Right renal cortex interstitium (tissue), 3 donors: ENCODE results near the gene DNAJC5G. TPM values are rescaled to one million over a fixed set of nuclear protein-coding genes. Genes with fewer than 3 reads are reported as not detected.
"Not testable (repeated sequence)": the region's sequence is repeated elsewhere in the genome, so short reads cannot be mapped to it uniquely, and the experiment has no call there.

Experiments used
- DNase-seq, 3 donors: peaks; one replicate each; pipeline ENCODE4 v3.0.0-alpha.2; 2013; ENCODE audit warnings: low read depth in 3 of 3, low spot score in 2 of 3
- polyA plus RNA-seq, 3 donors: library from polyadenylated mRNA; unstranded; fragments of 120-200 nt; gene quantifications; one replicate each; pipeline ENCODE4 v1.2.1, GENCODE V29; 2013; ENCODE audit not compliant: insufficient read length in 3 of 3

The DNAJC5G gene
- polyA plus RNA-seq, 3 donors: 0.47 to 0.76 (median 0.58) TPM

GRCh38 chr2:27250652-27251379 lies 24.4 kb upstream of the DNAJC5G start:
- no peak for DNase-seq

- no peak for DNase-seq
These were observed 23.5 kb upstream of the DNAJC5G start for GRCh38 chr2:27251766-27252165.

GRCh38 chr2:27255187-27255586 lies 20.0 kb upstream of the DNAJC5G start:
- DNase-seq: no peak

GRCh38 chr2:27255660-27256059 lies 19.6 kb upstream of the DNAJC5G start:
- DNase-seq: no peak

- DNase-seq: no peak
These were observed 18.3 kb upstream of the DNAJC5G start for GRCh38 chr2:27256855-27257454.

GRCh38 chr2:27258051-27258450 lies 17.2 kb upstream of the DNAJC5G start:
- DNase-seq: no peak

GRCh38 chr2:27261241-27261925 lies 13.8 kb upstream of the DNAJC5G start:
- DNase-seq: no peak

- DNase-seq: no peak
These were observed 13.3 kb upstream of the DNAJC5G start for GRCh38 chr2:27261926-27262298.

GRCh38 chr2:27262379-27263286 lies 12.6 kb upstream of the DNAJC5G start, which contains the start of gene SLC30A3:
Gene SLC30A3, minus strand, starts transcription at chr2:27263047. Its CDS starts 141 bp downstream, at chr2:27262906.
- DNase-seq: no peak

GRCh38 chr2:27263287-27264252 lies 11.7 kb upstream of the DNAJC5G start:
- no peak for DNase-seq

GRCh38 chr2:27264253-27264752 lies 10.9 kb upstream of the DNAJC5G start:
- DNase-seq: no peak

- no peak for DNase-seq
These were observed 10.3 kb upstream of the DNAJC5G start for GRCh38 chr2:27264753-27265535.

- no peak for DNase-seq
These were observed 9.7 kb upstream of the DNAJC5G start for GRCh38 chr2:27265536-27265870.

GRCh38 chr2:27268296-27268695 lies 6.9 kb upstream of the DNAJC5G start:
- DNase-seq: not testable (repeated sequence)

GRCh38 chr2:27270131-27270530 lies 5.1 kb upstream of the DNAJC5G start:
- no peak for DNase-seq

- no peak for DNase-seq
These were observed 4.6 kb upstream of the DNAJC5G start for GRCh38 chr2:27270670-27271069.

GRCh38 chr2:27271631-27272340 lies 3.4 kb upstream of the DNAJC5G start:
- DNase-seq: no peak
